Smooth muscle cell (in vitro differentiated cells): ENCODE data around the gene C12orf43. TPM values are rescaled to one million over a fixed set of nuclear protein-coding genes. Genes with fewer than 3 reads are reported as not detected.
A peak's percentile ranks its signal among the peaks of the same experiment; 100 is the strongest.

Source experiments
- DNase-seq: peaks from one replicate; lab custom pipeline; 2025; ENCODE audit not compliant: unreplicated experiment; lab: John Stamatoyannopoulos, UW
- H2AFZ ChIP-seq: fragments of 200-600 bp; sonication (generic); 2 replicates; pipeline ENCODE4 v1.6.0; 2016; ENCODE audit warnings: antibody characterized with exemption, low read depth, mild to moderate bottlenecking
- H3F3A ChIP-seq: fragments of 200-600 bp; sonication (generic); 2 replicates; pipeline ENCODE4 v1.6.0; 2017; ENCODE audit warnings: antibody characterized with exemption, low read depth
- H3K27ac ChIP-seq: fragments of 200-600 bp; sonication (generic); 2 replicates; pipeline ENCODE4 v1.5.1; 2016; ENCODE audit warnings: low read depth, mild to moderate bottlenecking
- H3K27me3 ChIP-seq: fragments of 200-600 bp; sonication (generic); 2 replicates; pipeline ENCODE4 v1.6.1; 2016; ENCODE audit warnings: low read depth, mild to moderate bottlenecking
- H3K36me3 ChIP-seq: fragments of 200-600 bp; sonication (generic); 2 replicates; pipeline ENCODE4 v1.5.1; 2016; ENCODE audit warnings: low read depth
- H3K4me1 ChIP-seq: fragments of 200-600 bp; sonication (generic); 2 replicates; pipeline ENCODE4 v1.5.1; 2016; ENCODE audit warnings: low read depth
- H3K4me2 ChIP-seq: fragments of 200-600 bp; sonication (generic); 2 replicates; pipeline ENCODE4 v1.6.0; 2016; ENCODE audit warnings: mild to moderate bottlenecking
- H3K4me3 ChIP-seq: fragments of 200-600 bp; sonication (generic); 2 replicates; pipeline ENCODE4 v1.5.1; 2016; ENCODE audit warnings: mild to moderate bottlenecking
- H3K79me2 ChIP-seq: fragments of 200-600 bp; sonication (generic); 2 replicates; pipeline ENCODE4 v1.6.0; 2016; ENCODE audit warnings: low read depth, mild to moderate bottlenecking
- H3K9ac ChIP-seq: fragments of 200-600 bp; sonication (generic); 2 replicates; pipeline ENCODE4 v1.6.0; 2016; ENCODE audit warnings: low read depth
- H3K9me3 ChIP-seq: fragments of 200-600 bp; sonication (generic); replicated peaks from 2 replicates; pipeline ENCODE4 v1.5.1; 2016; ENCODE audit warnings: low read depth
- H4K20me1 ChIP-seq: fragments of 200-600 bp; sonication (generic); 2 replicates; pipeline ENCODE4 v1.6.0; 2016; ENCODE audit warnings: low read depth
- WGBS: methylation state at CpG from one replicate; pipeline ENCODE4 v1.1.7; 2016; ENCODE audit warnings: low lambda C conversion rate; 5-methylcytosine and 5-hydroxymethylcytosine counted together
- polyA plus RNA-seq: library from polyadenylated mRNA; unstranded; fragments of >200 nt; fragmentation: Nextera tagmentation; extraction: Ambion mirVana; gene quantifications from 2 replicates; pipeline ENCODE4 v1.2.1, GENCODE V29; 2016
- total RNA-seq: library from RNA; depleted of rRNA; stranded (reverse); fragments of >200 nt; gene quantifications from 2 replicates; pipeline ENCODE4 v1.2.3, GENCODE V29; 2014
- TF ChIP-seq, protein P1 (sequence below): fragments of 200-600 bp; sonication (generic); IDR thresholded peaks from 2 replicates; pipeline ENCODE4 v1.5.1; 2017; ENCODE audit warnings: borderline replicate concordance, mild to moderate bottlenecking, antibody characterized with exemption; ENCODE audit not compliant: insufficient read depth, poor library complexity, severe bottlenecking

The C12orf43 gene
- total and polyA plus RNA-seq, 2 experiments from 2014 or later, result 9.4 to 14.1 TPM

DNA sequence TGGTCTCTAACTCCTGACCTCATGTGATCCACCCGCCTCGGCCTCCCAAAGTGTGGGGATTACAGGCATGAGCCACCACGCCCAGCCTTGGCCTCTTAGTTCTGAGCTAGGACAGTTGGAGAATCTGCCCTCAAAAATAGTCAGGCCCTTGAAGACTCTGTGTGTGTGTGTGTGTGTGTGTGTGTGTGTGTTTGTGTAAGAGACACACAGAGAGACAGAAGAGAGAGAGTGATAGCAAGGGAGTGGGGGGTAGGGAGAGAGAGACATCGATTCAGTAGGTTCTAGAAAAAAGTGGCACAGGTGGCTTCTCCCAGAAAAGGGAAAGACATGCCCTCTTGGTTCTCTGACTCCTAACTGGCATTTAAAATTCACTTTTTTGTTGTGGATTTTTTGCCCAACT lies 32.5 kb downstream of the C12orf43 start:
- H3F3A ChIP-seq, result no peaks in the 10 kb centered on the region
- no peak overlapping the region for H3K9ac ChIP-seq
- no peaks in the 10 kb centered on the region for H3K9me3 ChIP-seq
- TF ChIP-seq, protein P1, sequence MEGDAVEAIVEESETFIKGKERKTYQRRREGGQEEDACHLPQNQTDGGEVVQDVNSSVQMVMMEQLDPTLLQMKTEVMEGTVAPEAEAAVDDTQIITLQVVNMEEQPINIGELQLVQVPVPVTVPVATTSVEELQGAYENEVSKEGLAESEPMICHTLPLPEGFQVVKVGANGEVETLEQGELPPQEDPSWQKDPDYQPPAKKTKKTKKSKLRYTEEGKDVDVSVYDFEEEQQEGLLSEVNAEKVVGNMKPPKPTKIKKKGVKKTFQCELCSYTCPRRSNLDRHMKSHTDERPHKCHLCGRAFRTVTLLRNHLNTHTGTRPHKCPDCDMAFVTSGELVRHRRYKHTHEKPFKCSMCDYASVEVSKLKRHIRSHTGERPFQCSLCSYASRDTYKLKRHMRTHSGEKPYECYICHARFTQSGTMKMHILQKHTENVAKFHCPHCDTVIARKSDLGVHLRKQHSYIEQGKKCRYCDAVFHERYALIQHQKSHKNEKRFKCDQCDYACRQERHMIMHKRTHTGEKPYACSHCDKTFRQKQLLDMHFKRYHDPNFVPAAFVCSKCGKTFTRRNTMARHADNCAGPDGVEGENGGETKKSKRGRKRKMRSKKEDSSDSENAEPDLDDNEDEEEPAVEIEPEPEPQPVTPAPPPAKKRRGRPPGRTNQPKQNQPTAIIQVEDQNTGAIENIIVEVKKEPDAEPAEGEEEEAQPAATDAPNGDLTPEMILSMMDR, result no peak
- DNase-seq, result no peak
- H3K79me2 ChIP-seq, result no peaks in the 10 kb centered on the region
- no peak overlapping the region for H3K4me2 ChIP-seq
- H3K36me3 ChIP-seq, result no peaks in the 10 kb centered on the region
- H2AFZ ChIP-seq, result no peak overlapping the region
- H3K27ac ChIP-seq, result no peak overlapping the region
- 100% methylated on average over 3 of the region's 4 CpGs for WGBS
- H4K20me1 ChIP-seq, result no peaks in the 10 kb centered on the region
- no peaks in the 10 kb centered on the region for H3K4me1 ChIP-seq
- H3K4me3 ChIP-seq, result no peak overlapping the region
- H3K27me3 ChIP-seq, result no peaks in the 10 kb centered on the region

DNA sequence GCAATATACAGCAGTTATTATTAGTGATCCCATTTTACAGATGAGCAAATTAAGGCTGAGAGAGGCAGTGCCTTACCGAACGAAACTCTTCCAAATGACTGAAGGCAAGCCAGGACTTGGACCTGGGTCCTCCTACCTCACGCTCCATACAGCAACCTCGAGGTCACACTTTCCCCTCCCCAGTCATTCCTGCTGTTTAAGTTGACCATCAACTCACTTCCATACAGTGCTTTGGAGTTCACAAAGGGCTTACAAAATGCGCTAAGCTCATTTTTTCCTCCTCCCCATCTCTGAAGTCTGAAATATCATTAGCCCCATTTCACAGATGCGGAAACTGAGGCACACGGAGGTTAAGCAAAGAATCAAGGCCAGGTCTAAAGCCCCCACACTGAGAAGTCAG lies 33.6 kb downstream of the C12orf43 start:
- Histone ChIP-seq H3K4me3 (no peak overlapping the region), H3K9ac (no peak overlapping the region), H3K4me1 (no peaks in the 10 kb centered on the region), H3K27me3 (no peaks in the 10 kb centered on the region), H3K4me2 (no peak overlapping the region), H3F3A (no peaks in the 10 kb centered on the region), H3K79me2 (no peaks in the 10 kb centered on the region), H3K9me3 (no peaks in the 10 kb centered on the region), H3K27ac (no peak overlapping the region), H4K20me1 (no peaks in the 10 kb centered on the region), H3K36me3 (no peaks in the 10 kb centered on the region), H2AFZ (no peak overlapping the region)
- WGBS, result 83% methylated on average over 7 of the region's 7 CpGs
- no peak for DNase-seq
- TF ChIP-seq, protein P1, result no peak

- H3K27ac ChIP-seq, result no peak overlapping the region
- no peak overlapping the region for H3K4me2 ChIP-seq
- TF ChIP-seq, protein P1, result no peak
- no peaks in the 10 kb centered on the region for H3K79me2 ChIP-seq
- no peaks in the 10 kb centered on the region for H4K20me1 ChIP-seq
- H3K36me3 ChIP-seq, result no peaks in the 10 kb centered on the region
- WGBS, result 88% methylated on average over 6 of the region's 6 CpGs
- H3K27me3 ChIP-seq, result no peaks in the 10 kb centered on the region
- H3K9ac ChIP-seq, result no peak overlapping the region
- H3K4me3 ChIP-seq, result no peak overlapping the region
- no peaks in the 10 kb centered on the region for H3K9me3 ChIP-seq
- no peaks in the 10 kb centered on the region for H3K4me1 ChIP-seq
- H3F3A ChIP-seq, result no peaks in the 10 kb centered on the region
- H2AFZ ChIP-seq, result no peak overlapping the region
- no peak for DNase-seq
Measured at GRCh38 chr12:120981407-120981941, 34.8 kb downstream of the C12orf43 start.

GRCh38 chr12:120980800-120981368 lies 35.4 kb downstream of the C12orf43 start:
- no peaks in the 10 kb centered on the region for H3K36me3 ChIP-seq
- DNase-seq, result no peak
- no peak overlapping the region for H3K9ac ChIP-seq
- no peak overlapping the region for H3K27ac ChIP-seq
- H2AFZ ChIP-seq, result no peak overlapping the region
- H3K4me3 ChIP-seq, result peak overlapping the region; percentile 45
- H3K4me2 ChIP-seq, result no peak overlapping the region
- no peaks in the 10 kb centered on the region for H3K9me3 ChIP-seq
- H3K4me1 ChIP-seq, result no peaks in the 10 kb centered on the region
- TF ChIP-seq, protein P1, result no peak
- no peaks in the 10 kb centered on the region for H3K27me3 ChIP-seq
- H3K79me2 ChIP-seq, result no peaks in the 10 kb centered on the region
- WGBS, result 95% methylated on average over 10 of the region's 13 CpGs
- no peaks in the 10 kb centered on the region for H3F3A ChIP-seq
- H4K20me1 ChIP-seq, result no peaks in the 10 kb centered on the region
